GM12874 (cell line): ENCODE results near the gene CDHR4.

Experiments used
- TF ChIP-seq, protein P1 (sequence below): IDR thresholded peaks from 2 replicates; pipeline ENCODE4 v1.5.1; 2011; ENCODE audit warnings: low read depth, mild to moderate bottlenecking, control low read depth, low read length, moderate library complexity; ENCODE audit not compliant: insufficient read depth

Gene CDHR4

DNA sequence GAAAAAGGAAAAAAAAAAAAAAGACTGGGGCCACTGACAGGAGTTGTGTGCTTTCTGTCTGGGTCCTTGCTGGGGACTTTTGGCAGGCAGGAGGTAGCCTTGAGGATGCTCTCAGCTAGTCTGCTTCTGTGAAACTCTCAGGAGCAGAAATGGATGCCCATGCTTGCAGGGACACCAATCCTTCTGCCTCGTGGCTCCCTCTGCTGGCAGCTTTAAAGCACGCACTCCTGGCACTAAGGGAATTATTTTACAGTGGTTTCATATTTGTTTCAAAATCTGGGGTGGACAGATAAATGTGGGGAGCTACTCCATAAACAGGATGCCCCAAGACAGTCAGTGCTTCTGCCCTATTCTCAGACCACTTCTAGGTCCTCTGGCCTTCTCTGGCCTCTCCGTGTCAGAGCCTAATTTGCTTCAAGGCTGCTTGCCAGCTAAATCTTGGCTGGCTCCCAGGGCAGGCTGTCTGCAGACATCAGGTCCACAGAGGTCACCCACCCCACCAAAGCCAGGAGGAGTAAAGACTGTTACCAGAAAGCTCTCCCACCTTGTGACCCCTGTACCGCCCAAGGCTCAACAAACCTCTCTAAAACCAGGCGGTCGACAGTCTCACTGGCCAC is 39.6 kb upstream of the CDHR4 start:
- TF ChIP-seq, protein P1, sequence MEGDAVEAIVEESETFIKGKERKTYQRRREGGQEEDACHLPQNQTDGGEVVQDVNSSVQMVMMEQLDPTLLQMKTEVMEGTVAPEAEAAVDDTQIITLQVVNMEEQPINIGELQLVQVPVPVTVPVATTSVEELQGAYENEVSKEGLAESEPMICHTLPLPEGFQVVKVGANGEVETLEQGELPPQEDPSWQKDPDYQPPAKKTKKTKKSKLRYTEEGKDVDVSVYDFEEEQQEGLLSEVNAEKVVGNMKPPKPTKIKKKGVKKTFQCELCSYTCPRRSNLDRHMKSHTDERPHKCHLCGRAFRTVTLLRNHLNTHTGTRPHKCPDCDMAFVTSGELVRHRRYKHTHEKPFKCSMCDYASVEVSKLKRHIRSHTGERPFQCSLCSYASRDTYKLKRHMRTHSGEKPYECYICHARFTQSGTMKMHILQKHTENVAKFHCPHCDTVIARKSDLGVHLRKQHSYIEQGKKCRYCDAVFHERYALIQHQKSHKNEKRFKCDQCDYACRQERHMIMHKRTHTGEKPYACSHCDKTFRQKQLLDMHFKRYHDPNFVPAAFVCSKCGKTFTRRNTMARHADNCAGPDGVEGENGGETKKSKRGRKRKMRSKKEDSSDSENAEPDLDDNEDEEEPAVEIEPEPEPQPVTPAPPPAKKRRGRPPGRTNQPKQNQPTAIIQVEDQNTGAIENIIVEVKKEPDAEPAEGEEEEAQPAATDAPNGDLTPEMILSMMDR, result peak; percentile 81

DNA sequence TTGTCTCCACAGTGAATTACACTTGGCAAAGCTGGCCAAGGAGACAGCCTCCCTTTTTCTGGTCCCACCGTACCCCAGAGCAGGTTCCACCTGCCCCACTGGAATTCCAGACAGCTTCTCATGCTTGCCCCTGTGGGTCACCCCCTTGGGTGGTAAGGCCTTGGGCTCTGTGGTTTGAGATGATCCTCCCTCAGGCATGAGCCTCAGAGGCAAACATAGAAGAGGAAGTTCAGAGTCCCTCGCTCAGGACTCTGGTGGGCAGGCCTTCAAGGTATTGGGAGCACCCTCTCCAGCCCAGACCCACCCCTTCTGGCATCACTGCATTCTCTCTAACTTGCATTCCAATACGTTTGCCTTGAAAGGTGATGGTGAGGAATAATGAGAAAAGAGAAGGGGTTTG is 31.7 kb upstream of the CDHR4 start:
- TF ChIP-seq, protein P1, result no peak

DNA sequence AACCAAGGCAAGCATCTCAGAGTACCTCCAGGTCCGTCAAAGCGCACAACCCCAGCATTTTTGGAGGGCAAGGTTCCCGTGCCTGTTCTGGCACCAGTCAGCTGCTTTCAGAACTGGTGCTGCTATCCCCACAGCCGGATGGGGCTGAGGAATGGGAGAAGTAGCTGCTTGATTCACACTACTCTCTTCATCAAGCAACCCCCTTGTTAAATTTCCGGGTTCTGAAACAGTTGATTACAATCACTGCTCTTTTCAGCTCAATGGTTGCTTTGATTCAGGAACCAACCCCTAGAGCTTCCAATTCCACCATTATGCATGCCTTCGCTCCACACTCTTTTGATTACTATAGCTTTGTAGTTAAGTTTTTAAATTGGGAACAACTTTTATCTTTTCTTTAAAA is 26.3 kb upstream of the CDHR4 start:
- TF ChIP-seq, protein P1, result no peak

DNA sequence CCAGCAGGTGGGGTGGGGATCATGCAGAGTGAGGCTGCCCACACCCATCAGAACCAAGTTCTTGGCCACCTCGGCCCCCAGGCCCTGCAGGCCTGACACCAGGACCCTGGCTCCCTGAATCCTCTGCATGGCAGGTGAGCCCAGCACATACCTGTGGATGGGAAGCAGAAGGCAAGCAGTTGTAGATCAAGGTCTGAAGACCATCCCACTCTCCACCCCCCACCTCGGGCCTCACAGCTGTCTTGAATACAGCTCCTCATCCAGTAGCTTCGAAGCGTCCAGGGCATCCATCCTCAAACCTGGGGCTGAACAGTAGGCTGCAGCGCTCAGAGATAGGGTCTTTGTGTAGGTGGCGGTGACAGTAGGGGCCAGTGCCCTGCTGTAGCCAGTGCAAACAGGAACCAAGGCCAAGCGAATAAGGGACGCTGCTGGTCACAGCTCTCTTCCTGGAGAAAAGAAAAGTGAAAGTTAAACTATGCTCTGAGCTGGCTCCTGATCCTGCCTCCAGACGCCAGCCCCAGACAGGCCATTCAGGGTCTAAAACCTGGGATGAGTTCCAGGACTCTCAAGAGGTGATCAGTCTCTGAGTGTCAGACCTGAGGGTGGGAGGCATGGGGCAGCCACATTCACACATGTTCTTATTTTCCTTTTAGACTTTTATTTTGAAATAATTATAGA is 14.0 kb upstream of the CDHR4 start, which contains the start of gene UBA7:
Gene UBA7 (minus strand): TSS at position 457 of the 678 bp plus-strand sequence. CDS start 166 bp downstream, at position 291.
- TF ChIP-seq, protein P1, result no peak

DNA sequence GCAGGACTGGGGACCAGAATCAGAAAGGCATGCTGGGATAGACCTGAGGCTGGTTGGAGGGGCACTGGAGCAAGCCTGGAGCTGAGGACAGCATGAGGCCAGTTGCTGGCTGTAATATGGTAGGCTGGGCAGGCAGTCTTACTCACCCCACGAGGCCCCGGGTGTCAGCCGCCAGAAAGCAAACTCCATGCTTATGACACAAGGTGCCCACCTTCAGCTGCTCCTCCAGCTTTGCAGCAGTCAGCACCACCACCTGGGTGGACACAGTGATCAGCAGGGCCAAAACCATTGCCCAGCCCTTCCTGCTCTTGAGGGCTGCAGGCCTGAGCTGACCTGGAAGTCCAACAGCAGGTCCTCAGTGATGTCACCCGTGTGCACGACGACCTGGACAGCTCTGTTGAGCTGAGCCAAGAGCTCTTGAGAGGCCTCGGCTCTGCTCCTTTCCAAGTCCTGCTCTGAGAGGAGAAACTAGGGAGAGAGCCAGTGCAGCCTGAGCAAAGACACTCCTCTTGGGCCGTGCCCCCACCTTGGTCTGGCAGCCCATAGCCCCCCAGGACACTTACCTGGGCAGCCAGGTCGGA is 13.3 kb upstream of the CDHR4 start:
- TF ChIP-seq, protein P1, result no peak

DNA sequence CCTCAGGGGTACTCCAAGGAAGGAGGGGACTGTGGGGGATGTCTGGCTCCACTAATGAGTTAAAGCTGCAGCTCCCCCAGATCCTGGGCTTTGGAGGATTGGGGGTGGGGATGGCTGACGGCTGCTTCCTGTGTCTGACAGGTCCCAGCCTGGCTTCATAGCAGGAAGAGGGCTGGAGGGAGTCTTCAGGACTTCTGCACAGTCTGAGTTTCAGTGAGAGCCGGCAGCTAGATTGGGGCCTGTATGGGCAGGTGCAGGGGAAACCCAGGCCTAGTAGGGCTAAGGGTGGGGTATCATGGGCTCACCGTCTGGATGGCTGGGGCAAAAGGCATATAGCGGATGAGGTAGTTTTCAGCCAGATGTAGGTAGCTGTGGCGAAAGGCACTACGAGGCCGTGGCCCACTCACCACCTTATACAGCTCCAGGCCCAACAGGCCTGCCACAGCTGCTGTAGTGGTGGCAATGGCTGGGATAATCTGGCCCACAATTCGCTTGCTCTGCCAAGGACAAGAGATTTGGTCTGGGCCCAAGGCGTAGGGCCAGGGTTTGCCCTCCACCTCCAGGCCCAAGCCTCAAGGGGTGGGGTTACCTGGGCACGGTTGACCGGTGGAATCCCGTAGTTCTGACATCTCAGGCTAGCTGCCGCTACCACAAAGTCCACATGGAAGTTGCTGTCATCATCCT is 7.9 kb upstream of the CDHR4 start:
- TF ChIP-seq, protein P1, result no peak

DNA sequence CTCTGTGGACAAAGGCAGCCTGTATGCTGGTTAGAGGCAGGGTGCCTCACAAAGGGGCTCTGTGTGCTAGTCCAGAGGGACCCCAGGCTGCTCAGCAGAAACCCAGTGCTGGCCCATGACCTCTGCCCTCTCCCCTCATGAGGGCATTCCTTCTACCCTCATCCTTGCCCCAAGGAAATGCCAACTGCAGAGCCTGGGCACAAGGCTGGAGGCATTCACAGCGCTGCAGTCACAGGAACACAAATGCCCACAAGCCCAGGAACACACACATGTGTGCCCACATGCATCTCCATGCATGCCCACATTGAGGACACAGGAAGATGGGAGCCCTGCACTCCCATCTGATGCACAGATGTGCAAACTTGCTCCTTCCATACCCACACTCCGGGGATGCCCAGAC is 7.2 kb upstream of the CDHR4 start:
- TF ChIP-seq, protein P1, result no peak
